GM23338 (cell line): ENCODE results near the gene TRAM2. TPM values are rescaled to one million over a fixed set of nuclear protein-coding genes. Genes with fewer than 3 reads are reported as not detected.
A peak's percentile ranks its signal among the peaks of the same experiment; 100 is the strongest.

Experiments used
- ATAC-seq: fragments of 200-7000 bp; cut with Tn5 transposase; 3 replicates; pipeline ENCODE4 v1.9.1; 2020
- DNase-seq: peaks from one replicate; pipeline ENCODE4 v3.0.0-alpha.2; 2015; ENCODE audit warnings: low spot score
- H2AFZ ChIP-seq: fragments of 200-600 bp; sonication (generic); 2 replicates; pipeline ENCODE4 v1.8.0; 2016; ENCODE audit warnings: antibody characterized with exemption, mild to moderate bottlenecking, moderate library complexity
- H3F3A ChIP-seq: fragments of 200-600 bp; sonication (generic); replicated peaks from 2 replicates; pipeline ENCODE4 v1.8.0; 2017; ENCODE audit warnings: antibody characterized with exemption, mixed run types, low read depth
- H3K27ac ChIP-seq: fragments of 200-600 bp; sonication (generic); 2 replicates; pipeline ENCODE4 v1.6.1; 2016; ENCODE audit warnings: low read depth
- H3K27me3 ChIP-seq: fragments of 200-600 bp; sonication (generic); 2 replicates; pipeline ENCODE4 v1.8.0; 2016; ENCODE audit warnings: mild to moderate bottlenecking, mixed run types, moderate library complexity; ENCODE audit not compliant: insufficient read depth
- H3K36me3 ChIP-seq: fragments of 200-600 bp; sonication (generic); 2 replicates; pipeline ENCODE4 v1.8.0; 2016; ENCODE audit warnings: mild to moderate bottlenecking; ENCODE audit not compliant: insufficient read depth
- H3K4me1 ChIP-seq: fragments of 200-600 bp; sonication (generic); 2 replicates; pipeline ENCODE4 v1.8.0; 2016; ENCODE audit warnings: mild to moderate bottlenecking, moderate library complexity; ENCODE audit not compliant: insufficient read depth
- H3K4me2 ChIP-seq: fragments of 200-600 bp; sonication (generic); 2 replicates; pipeline ENCODE4 v1.7.1; 2017; ENCODE audit warnings: mixed run types
- H3K4me3 ChIP-seq: fragments of 200-600 bp; sonication (generic); 2 replicates; pipeline ENCODE4 v1.6.1; 2016; ENCODE audit warnings: mixed run types
- H3K79me2 ChIP-seq: fragments of 200-600 bp; sonication (generic); replicated peaks from 2 replicates; pipeline ENCODE4 v1.8.0; 2017; ENCODE audit warnings: mild to moderate bottlenecking; ENCODE audit not compliant: insufficient read depth
- H3K9me2 ChIP-seq: fragments of 200-600 bp; sonication (generic); 2 replicates; pipeline ENCODE4 v1.8.0; 2017; ENCODE audit not compliant: insufficient read depth
- H4K20me1 ChIP-seq: fragments of 200-600 bp; sonication (generic); replicated peaks from 2 replicates; pipeline ENCODE4 v1.8.0; 2017; ENCODE audit warnings: mild to moderate bottlenecking; ENCODE audit not compliant: insufficient read depth
- H3K27ac Mint-ChIP-seq: 2 replicates; pipeline ENCODE4 v1.8.0; 2020; ENCODE audit warnings: inconsistent platforms, mild to moderate bottlenecking, moderate library complexity, mixed read lengths
- H3K27me3 Mint-ChIP-seq: 3 replicates; pipeline ENCODE4 v1.8.0; 2022; ENCODE audit warnings: low read depth, mild to moderate bottlenecking, moderate library complexity, mixed read lengths, inconsistent platforms; ENCODE audit not compliant: insufficient read depth, poor library complexity
- H3K36me3 Mint-ChIP-seq: 3 replicates; pipeline ENCODE4 v1.8.0; 2021; ENCODE audit warnings: low read depth, mild to moderate bottlenecking, inconsistent platforms, moderate library complexity, mixed read lengths
- H3K4me1 Mint-ChIP-seq: 3 replicates; pipeline ENCODE4 v1.8.0; 2020; ENCODE audit warnings: mild to moderate bottlenecking, inconsistent platforms, mixed read lengths
- H3K4me3 Mint-ChIP-seq: 3 replicates; pipeline ENCODE4 v1.8.0; 2021; ENCODE audit warnings: moderate library complexity, mild to moderate bottlenecking, inconsistent platforms, mixed read lengths
- H3K9me3 Mint-ChIP-seq: 3 replicates; pipeline ENCODE4 v1.8.0; 2020; ENCODE audit warnings: moderate library complexity, mild to moderate bottlenecking, inconsistent platforms, mixed read lengths
- CREB1 ChIP-seq: fragments of 250-450 bp; sonication (Bioruptor Pico); IDR thresholded peaks from 2 replicates; pipeline ENCODE4 v1.5.0; 2020; ENCODE audit warnings: low read depth, mild to moderate bottlenecking, moderate library complexity
- EZH2 ChIP-seq: fragments of 200-600 bp; sonication (generic); IDR thresholded peaks from one replicate; pipeline ENCODE4 v1.8.0; 2017; ENCODE audit warnings: antibody characterized with exemption, mild to moderate bottlenecking, low read depth; ENCODE audit not compliant: unreplicated experiment
- EZH2phosphoT487 ChIP-seq: fragments of 200-600 bp; sonication (generic); IDR thresholded peaks from one replicate; pipeline ENCODE4 v1.8.1; 2018; ENCODE audit warnings: antibody characterized with exemption; ENCODE audit not compliant: unreplicated experiment
- JUNB ChIP-seq: IDR thresholded peaks from one replicate; pipeline ENCODE4 v1.6.1; 2016; ENCODE audit warnings: antibody characterized with exemption; ENCODE audit not compliant: unreplicated experiment
- NANOG ChIP-seq: IDR thresholded peaks from 2 replicates; pipeline ENCODE4 v1.6.1; 2016; ENCODE audit warnings: antibody characterized with exemption, borderline replicate concordance
- polyA plus RNA-seq: library from polyadenylated mRNA; unstranded; fragments of >200 nt; fragmentation: Nextera tagmentation; extraction: Ambion mirVana; gene quantifications from 2 replicates; pipeline ENCODE4 v1.2.1, GENCODE V29; 2016
- total RNA-seq: library from RNA; depleted of rRNA; stranded (reverse); fragments of >200 nt; shearing (Covaris generic); gene quantifications from 2 replicates; pipeline ENCODE4 v1.2.3, GENCODE V29; 2014
- TF ChIP-seq, protein P1 (sequence below): IDR thresholded peaks from one replicate; pipeline ENCODE4 v1.6.1; 2018; ENCODE audit warnings: antibody characterized with exemption; ENCODE audit not compliant: unreplicated experiment
- TF ChIP-seq, protein P2 (sequence below): IDR thresholded peaks from 2 replicates; pipeline ENCODE4 v1.6.1; 2016; ENCODE audit warnings: antibody characterized with exemption

TRAM2 gene
- total and polyA plus RNA-seq, 2 experiments from 2014 or later = 4.0 to 14.0 TPM

DNA sequence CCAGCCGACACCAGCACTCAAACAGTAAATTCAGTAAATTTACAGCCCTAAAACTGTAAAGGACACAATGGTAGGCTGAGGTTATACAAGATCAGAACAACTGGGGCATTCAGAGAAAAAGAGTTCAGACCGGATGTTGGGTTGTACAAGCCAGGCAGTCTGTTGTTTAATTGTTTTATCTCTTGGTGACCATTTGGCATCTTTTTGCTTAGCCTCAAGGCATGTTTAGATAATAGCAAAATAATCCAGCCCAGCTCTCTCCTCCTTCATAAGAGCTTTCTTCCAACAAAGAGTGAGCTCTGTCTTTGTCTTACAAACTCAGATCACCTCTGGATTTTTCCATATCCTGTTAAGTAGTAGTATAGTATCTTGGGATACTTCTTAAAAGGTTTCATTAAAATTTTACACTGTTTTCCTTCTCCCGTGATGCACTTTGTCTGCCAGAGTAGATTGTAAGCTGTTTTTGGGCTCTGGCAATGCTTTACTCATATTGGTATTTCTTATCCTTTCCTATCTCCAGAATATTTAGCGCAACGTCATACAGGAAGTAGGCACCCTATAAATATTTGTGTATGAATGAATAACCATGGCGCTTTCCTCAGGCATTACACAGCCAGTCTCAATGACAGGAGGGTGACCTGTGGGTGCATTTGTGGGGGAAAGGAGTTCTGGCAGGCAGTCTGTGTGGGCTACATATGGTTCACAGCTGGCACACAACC, 35.6 kb upstream of the TRAM2 start:
- Mint-ChIP-seq H3K4me1 (peaks cover 10% of the 10 kb centered on the region), H3K27me3 (no peaks in the 10 kb centered on the region), H3K36me3 (no peaks in the 10 kb centered on the region), H3K4me3 (no peak overlapping the region), H3K27ac (no peak overlapping the region), H3K9me3 (no peaks in the 10 kb centered on the region; the same call in 2 of the 3 replicates)
- H4K20me1 ChIP-seq = no peaks in the 10 kb centered on the region
- no peaks in the 10 kb centered on the region for H3K36me3 ChIP-seq
- H3K4me3 ChIP-seq = no peak overlapping the region
- no peaks in the 10 kb centered on the region for H3K79me2 ChIP-seq
- no peak overlapping the region for H3K27ac ChIP-seq
- TF ChIP-seq, protein P1, sequence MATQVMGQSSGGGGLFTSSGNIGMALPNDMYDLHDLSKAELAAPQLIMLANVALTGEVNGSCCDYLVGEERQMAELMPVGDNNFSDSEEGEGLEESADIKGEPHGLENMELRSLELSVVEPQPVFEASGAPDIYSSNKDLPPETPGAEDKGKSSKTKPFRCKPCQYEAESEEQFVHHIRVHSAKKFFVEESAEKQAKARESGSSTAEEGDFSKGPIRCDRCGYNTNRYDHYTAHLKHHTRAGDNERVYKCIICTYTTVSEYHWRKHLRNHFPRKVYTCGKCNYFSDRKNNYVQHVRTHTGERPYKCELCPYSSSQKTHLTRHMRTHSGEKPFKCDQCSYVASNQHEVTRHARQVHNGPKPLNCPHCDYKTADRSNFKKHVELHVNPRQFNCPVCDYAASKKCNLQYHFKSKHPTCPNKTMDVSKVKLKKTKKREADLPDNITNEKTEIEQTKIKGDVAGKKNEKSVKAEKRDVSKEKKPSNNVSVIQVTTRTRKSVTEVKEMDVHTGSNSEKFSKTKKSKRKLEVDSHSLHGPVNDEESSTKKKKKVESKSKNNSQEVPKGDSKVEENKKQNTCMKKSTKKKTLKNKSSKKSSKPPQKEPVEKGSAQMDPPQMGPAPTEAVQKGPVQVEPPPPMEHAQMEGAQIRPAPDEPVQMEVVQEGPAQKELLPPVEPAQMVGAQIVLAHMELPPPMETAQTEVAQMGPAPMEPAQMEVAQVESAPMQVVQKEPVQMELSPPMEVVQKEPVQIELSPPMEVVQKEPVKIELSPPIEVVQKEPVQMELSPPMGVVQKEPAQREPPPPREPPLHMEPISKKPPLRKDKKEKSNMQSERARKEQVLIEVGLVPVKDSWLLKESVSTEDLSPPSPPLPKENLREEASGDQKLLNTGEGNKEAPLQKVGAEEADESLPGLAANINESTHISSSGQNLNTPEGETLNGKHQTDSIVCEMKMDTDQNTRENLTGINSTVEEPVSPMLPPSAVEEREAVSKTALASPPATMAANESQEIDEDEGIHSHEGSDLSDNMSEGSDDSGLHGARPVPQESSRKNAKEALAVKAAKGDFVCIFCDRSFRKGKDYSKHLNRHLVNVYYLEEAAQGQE = no peak
- TF ChIP-seq JUNB (no peak), NANOG (no peak), EZH2 (no peak), CREB1 (CRISPR knock-in tag) (no peak)
- peak overlapping the region; percentile 38; the same call in 1 of the 2 replicates for H2AFZ ChIP-seq
- peak overlapping the region; percentile 7 for H3K4me2 ChIP-seq
- H3K4me1 ChIP-seq = peaks cover 12% of the 10 kb centered on the region; the same call in 1 of the 2 replicates
- no peaks in the 10 kb centered on the region for H3F3A ChIP-seq
- H3K27me3 ChIP-seq = no peaks in the 10 kb centered on the region
- ATAC-seq (no peak), DNase-seq (no peak)
- H3K9me2 ChIP-seq = 0 out of 2 replicates have a peak, but pooled peaks cover 4% of the 10 kb centered on the region

DNA sequence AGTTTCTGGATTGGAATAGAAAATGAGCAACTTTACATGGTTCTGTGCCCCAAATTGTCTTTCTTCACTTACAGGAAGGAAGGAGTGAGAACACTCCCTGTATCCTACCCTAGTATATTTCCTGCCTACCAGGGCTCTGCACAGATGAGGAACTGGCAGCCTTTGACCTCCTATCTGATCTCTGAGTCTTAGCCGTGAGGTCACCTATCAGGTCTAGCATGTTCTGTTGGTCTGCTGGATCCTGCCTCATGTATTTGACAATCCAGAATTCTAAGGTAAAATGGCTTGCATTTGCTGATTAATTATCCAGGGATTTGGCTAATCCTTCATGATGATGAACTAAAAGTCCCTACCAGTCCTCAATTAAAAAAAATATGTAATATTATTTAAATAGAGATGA, 35.0 kb upstream of the TRAM2 start:
- DNase-seq (no peak), ATAC-seq (no peak)
- Histone ChIP-seq H3K4me3 (no peak overlapping the region), H3K36me3 (no peaks in the 10 kb centered on the region), H4K20me1 (no peaks in the 10 kb centered on the region), H3K79me2 (no peaks in the 10 kb centered on the region), H2AFZ (0 out of 2 replicates have a peak overlapping the region, but pooled peaks have one; percentile 7), H3K4me1 (peaks cover 12% of the 10 kb centered on the region; the same call in 1 of the 2 replicates), H3K9me2 (0 out of 2 replicates have a peak, but pooled peaks cover 4% of the 10 kb centered on the region), H3K4me2 (no peak overlapping the region), H3K27ac (no peak overlapping the region), H3F3A (no peaks in the 10 kb centered on the region), H3K27me3 (no peaks in the 10 kb centered on the region)
- H3K27me3 Mint-ChIP-seq = no peaks in the 10 kb centered on the region
- H3K4me1 Mint-ChIP-seq = peaks cover 10% of the 10 kb centered on the region
- H3K36me3 Mint-ChIP-seq = no peaks in the 10 kb centered on the region
- no peak overlapping the region for H3K4me3 Mint-ChIP-seq
- TF ChIP-seq EZH2 = no peak
- TF ChIP-seq, protein P2, sequence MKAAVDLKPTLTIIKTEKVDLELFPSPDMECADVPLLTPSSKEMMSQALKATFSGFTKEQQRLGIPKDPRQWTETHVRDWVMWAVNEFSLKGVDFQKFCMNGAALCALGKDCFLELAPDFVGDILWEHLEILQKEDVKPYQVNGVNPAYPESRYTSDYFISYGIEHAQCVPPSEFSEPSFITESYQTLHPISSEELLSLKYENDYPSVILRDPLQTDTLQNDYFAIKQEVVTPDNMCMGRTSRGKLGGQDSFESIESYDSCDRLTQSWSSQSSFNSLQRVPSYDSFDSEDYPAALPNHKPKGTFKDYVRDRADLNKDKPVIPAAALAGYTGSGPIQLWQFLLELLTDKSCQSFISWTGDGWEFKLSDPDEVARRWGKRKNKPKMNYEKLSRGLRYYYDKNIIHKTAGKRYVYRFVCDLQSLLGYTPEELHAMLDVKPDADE = no peak
- TF ChIP-seq EZH2phosphoT487 = no peak
- TF ChIP-seq CREB1 (CRISPR knock-in tag) = no peak
- H3K27ac Mint-ChIP-seq = no peak overlapping the region
- no peaks in the 10 kb centered on the region; the same call in 2 of the 3 replicates for H3K9me3 Mint-ChIP-seq
